ENCODE measurements around the gene PXMP4.
"Not testable (repeated sequence)": the region's sequence is repeated elsewhere in the genome, so short reads cannot be mapped to it uniquely, and the experiment has no call there.

Gene PXMP4

GRCh38 chr20:33701629-33702450 is 18.3 kb downstream of the PXMP4 start:
- no peak for DNase-seq

GRCh38 chr20:33700696-33701441 is 19.2 kb downstream of the PXMP4 start:
- not testable (repeated sequence) for DNase-seq

- DNase-seq, result not testable (repeated sequence)
Observed at GRCh38 chr20:33698966-33699365, 21.1 kb downstream of the PXMP4 start.

- no peak for DNase-seq
Observed at GRCh38 chr20:33697129-33697528, 23.0 kb downstream of the PXMP4 start.

GRCh38 chr20:33696448-33696847 is 23.7 kb downstream of the PXMP4 start:
- no peak for DNase-seq

GRCh38 chr20:33694639-33695012 is 25.5 kb downstream of the PXMP4 start:
- DNase-seq, result no peak

GRCh38 chr20:33693741-33694638 is 26.1 kb downstream of the PXMP4 start:
- DNase-seq, result peak; percentile 74

- DNase-seq, result peak; percentile 73
Observed at GRCh38 chr20:33693289-33693688, 26.8 kb downstream of the PXMP4 start.

- DNase-seq, result no peak
Observed at GRCh38 chr20:33689973-33690372, 30.1 kb downstream of the PXMP4 start.

- no peak for DNase-seq
Observed at GRCh38 chr20:33689493-33689892, 30.6 kb downstream of the PXMP4 start.

GRCh38 chr20:33688938-33689424 is 31.1 kb downstream of the PXMP4 start:
- DNase-seq, result no peak

- no peak for DNase-seq
Observed at GRCh38 chr20:33687993-33688937, 31.8 kb downstream of the PXMP4 start.

GRCh38 chr20:33687370-33687915 is 32.7 kb downstream of the PXMP4 start:
- no peak for DNase-seq

GRCh38 chr20:33686984-33687366 is 33.1 kb downstream of the PXMP4 start:
- no peak for DNase-seq

- DNase-seq, result peak; percentile 99
Observed at GRCh38 chr20:33686100-33686983, 33.8 kb downstream of the PXMP4 start, which contains the start of gene E2F1. E2F1 (minus strand) TSS chr20:33686385; CDS start chr20:33686264, 121 bp downstream.

- DNase-seq, result peak; percentile 91
Observed at GRCh38 chr20:33685328-33686099, 34.6 kb downstream of the PXMP4 start.

GRCh38 chr20:33684533-33685327 is 35.4 kb downstream of the PXMP4 start:
- peak; percentile 85 for DNase-seq

GRCh38 chr20:33681728-33682353 is 38.3 kb downstream of the PXMP4 start:
- DNase-seq, result no peak
